Osteocyte (in vitro differentiated cells): ENCODE results near the gene NME4. TPM values are rescaled to one million over a fixed set of nuclear protein-coding genes. Genes with fewer than 3 reads are reported as not detected.
"Not testable (repeated sequence)": the region's sequence is repeated elsewhere in the genome, so short reads cannot be mapped to it uniquely, and the experiment has no call there.

Experiments
- DNase-seq: peaks from one replicate; pipeline ENCODE4 v3.0.0; 2021; ENCODE audit warnings: mixed read lengths; ENCODE audit not compliant: unreplicated experiment; ENCODE audit errors: extremely low spot score
- H3K27ac Mint-ChIP-seq: one replicate; pipeline ENCODE4 v1.8.0; 2021; ENCODE audit warnings: mild to moderate bottlenecking, mixed read lengths; ENCODE audit not compliant: unreplicated experiment
- H3K27me3 Mint-ChIP-seq: one replicate; pipeline ENCODE4 v1.8.0; 2021; ENCODE audit warnings: mixed read lengths; ENCODE audit not compliant: unreplicated experiment
- H3K36me3 Mint-ChIP-seq: one replicate; pipeline ENCODE4 v1.8.0; 2021; ENCODE audit warnings: mixed read lengths; ENCODE audit not compliant: unreplicated experiment
- H3K4me1 Mint-ChIP-seq: one replicate; pipeline ENCODE4 v1.8.0; 2021; ENCODE audit warnings: mixed read lengths; ENCODE audit not compliant: unreplicated experiment
- H3K4me3 Mint-ChIP-seq: one replicate; pipeline ENCODE4 v1.8.0; 2021; ENCODE audit warnings: mild to moderate bottlenecking, moderate library complexity, mixed read lengths; ENCODE audit not compliant: unreplicated experiment
- H3K9me3 Mint-ChIP-seq: one replicate; pipeline ENCODE4 v1.8.0; 2021; ENCODE audit warnings: mixed read lengths; ENCODE audit not compliant: unreplicated experiment
- total RNA-seq: library from RNA; stranded (reverse); gene quantifications from 2 replicates; pipeline ENCODE4 v1.2.1, GENCODE V29; 2021
- TF ChIP-seq, protein P1 (sequence below): fragments of 200-600 bp; sonication (generic); IDR thresholded peaks from 2 replicates; pipeline ENCODE4 v1.5.0; 2021; ENCODE audit warnings: antibody characterized with exemption, mild to moderate bottlenecking, moderate library complexity

The NME4 gene
- total RNA-seq, 1 donor from 2014 or later, result 148 TPM

DNA sequence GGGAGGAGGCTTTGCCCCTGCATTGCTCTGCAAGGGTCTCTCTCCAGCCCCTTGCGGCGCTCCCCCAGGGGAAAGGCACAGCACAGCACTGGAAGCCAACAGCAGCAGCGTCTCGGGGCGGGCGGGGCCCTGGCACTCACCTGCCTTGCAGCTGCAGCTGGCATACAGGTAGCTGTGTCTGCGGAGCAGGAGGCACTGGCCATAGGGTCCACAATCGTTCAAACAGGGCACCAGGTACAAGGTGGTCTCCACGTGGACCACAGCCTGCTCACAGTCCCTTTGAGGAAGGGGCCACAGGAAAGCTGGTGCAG is 22.4 kb upstream of the NME4 start:
- TF ChIP-seq, protein P1, sequence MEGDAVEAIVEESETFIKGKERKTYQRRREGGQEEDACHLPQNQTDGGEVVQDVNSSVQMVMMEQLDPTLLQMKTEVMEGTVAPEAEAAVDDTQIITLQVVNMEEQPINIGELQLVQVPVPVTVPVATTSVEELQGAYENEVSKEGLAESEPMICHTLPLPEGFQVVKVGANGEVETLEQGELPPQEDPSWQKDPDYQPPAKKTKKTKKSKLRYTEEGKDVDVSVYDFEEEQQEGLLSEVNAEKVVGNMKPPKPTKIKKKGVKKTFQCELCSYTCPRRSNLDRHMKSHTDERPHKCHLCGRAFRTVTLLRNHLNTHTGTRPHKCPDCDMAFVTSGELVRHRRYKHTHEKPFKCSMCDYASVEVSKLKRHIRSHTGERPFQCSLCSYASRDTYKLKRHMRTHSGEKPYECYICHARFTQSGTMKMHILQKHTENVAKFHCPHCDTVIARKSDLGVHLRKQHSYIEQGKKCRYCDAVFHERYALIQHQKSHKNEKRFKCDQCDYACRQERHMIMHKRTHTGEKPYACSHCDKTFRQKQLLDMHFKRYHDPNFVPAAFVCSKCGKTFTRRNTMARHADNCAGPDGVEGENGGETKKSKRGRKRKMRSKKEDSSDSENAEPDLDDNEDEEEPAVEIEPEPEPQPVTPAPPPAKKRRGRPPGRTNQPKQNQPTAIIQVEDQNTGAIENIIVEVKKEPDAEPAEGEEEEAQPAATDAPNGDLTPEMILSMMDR, result no peak
- Mint-ChIP-seq H3K36me3 (peaks cover 3% of the 10 kb centered on the region), H3K27ac (no peak overlapping the region), H3K4me1 (peaks cover 11% of the 10 kb centered on the region), H3K9me3 (no peaks in the 10 kb centered on the region), H3K4me3 (no peak overlapping the region), H3K27me3 (no peaks in the 10 kb centered on the region)
- no peak for DNase-seq

DNA sequence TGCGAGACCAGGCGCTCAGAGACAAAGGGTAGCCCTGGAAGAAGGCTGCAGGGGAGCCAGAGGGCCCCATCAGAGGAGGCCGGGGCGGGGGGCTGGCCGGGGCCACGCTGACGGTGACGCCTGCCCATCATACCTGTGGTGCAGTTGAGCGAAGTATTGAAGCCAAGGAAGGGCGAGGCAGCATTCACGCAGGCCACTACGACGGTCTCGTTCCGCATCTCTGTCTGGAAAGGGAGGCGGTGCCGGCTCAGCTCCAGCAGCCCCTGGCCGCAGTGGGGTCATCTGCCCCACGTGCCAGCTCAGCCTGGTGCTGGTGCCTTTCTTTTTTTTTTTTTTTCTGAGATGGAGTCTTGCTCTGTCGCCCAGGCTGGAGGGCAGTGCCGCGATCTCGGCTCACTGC is 21.8 kb upstream of the NME4 start:
- Mint-ChIP-seq H3K36me3 (peaks cover 3% of the 10 kb centered on the region), H3K9me3 (no peaks in the 10 kb centered on the region), H3K4me3 (no peak overlapping the region), H3K4me1 (peaks cover 11% of the 10 kb centered on the region), H3K27ac (no peak overlapping the region), H3K27me3 (no peaks in the 10 kb centered on the region)
- TF ChIP-seq, protein P1, result no peak
- no peak for DNase-seq

DNA sequence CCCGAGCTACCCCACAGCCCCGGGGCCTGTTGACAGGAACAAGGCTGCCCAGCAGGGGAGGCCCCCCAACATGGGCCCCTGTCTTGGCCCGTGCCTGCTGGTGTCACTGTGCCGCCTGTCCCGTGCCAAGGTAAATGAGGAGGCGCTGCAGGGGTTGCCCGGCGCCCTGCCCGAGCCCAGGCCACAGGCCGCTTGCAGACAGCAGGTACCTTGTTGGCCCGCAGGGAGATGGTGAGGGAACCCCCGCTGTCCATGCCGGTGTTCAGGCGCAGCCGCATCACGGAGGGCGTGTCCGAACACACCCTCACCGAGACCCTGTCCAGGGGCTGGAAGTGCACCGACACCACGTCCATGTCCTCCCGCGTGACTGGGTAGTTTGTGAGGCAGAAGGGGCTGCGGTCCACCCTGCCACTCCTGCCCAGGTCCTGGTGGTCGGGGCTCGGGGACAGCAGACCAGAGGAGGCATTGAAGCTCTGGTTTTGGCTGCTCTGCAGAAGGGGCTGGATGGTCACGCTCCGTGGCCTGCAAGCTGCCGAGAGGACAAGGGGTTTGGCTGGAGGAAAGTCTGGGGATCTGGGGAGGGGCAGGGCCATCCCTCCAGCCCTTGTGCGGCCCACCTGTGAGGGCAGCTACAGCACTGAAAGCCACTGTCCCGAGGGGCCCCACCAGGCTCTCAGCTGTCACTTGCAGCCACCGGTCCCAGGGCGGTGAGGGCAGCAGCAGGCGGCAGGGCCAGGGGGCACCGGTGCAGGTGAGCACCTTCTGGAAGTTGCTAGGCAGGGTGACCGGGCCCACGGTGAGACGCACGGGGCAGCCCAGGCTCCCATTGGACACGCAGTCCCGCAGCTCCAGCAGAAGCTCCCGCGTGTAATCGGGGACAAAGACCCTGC is 20.8 kb upstream of the NME4 start:
- TF ChIP-seq, protein P1, result no peak
- Mint-ChIP-seq H3K4me1 (peaks cover 7% of the 10 kb centered on the region), H3K4me3 (no peak overlapping the region), H3K27me3 (no peaks in the 10 kb centered on the region), H3K36me3 (peaks cover 3% of the 10 kb centered on the region), H3K9me3 (no peaks in the 10 kb centered on the region), H3K27ac (no peak overlapping the region)
- no peak for DNase-seq

DNA sequence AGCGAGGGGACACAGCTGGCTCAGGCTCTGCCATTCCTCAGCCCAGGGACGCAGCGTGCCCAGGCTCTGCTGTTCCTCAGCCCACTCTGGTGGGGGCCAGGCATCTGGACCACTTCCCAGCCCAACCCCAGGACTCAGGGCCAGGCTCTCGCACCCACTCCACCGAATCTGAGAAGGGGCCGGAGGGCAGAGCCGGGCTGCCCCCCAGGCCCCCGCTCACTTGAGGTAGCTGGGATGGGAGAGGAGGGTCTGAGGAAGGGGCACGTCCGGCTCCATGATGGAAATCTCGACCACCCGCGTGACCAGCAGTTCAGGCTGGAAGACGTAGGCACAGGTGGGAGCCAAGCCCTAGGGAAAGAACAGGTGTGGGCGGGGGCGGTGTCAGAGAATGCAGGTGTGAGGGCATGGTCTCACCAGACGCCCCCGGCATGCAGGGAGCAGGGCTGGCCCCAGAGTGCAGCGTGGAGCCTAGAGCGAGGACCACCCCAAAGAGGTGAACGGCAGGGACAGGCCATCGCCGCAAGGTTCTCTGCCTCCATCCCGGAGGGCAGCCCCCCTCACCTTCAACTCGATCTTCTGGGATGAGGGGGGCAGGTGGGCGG is 20.1 kb upstream of the NME4 start:
- Mint-ChIP-seq H3K36me3 (peaks cover 3% of the 10 kb centered on the region), H3K27ac (no peak overlapping the region), H3K9me3 (no peaks in the 10 kb centered on the region), H3K4me1 (peaks cover 7% of the 10 kb centered on the region), H3K27me3 (no peaks in the 10 kb centered on the region), H3K4me3 (no peak overlapping the region)
- TF ChIP-seq, protein P1, result no peak
- no peak for DNase-seq

DNA sequence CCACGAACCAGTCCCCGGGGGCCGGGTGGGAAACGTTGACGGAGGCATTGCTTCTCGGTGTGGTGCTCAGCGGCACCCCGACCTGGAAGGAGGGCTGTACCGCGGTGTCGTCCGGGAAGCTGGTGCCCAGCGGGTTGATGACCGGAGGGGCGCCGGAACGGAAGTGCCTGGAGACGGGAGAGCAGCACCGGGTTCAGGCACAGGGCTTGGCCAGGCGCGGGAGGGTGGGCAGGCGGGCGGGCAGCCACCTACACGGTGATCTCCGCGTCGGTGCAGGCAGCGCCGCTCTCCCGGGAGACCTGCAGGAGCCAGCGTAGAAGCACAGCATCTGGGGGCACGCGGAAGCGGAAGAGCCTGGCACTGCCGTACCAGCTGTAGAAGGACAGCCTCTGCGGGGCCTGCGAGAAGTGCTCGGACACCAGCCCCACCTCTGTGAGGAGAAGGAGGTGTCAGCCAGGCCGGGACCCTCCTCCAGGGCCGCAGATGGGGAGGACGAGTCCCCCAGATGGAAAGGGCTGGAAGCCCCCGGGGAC is 19.5 kb upstream of the NME4 start:
- Mint-ChIP-seq H3K27me3 (no peaks in the 10 kb centered on the region), H3K4me1 (peaks cover 10% of the 10 kb centered on the region), H3K27ac (no peak overlapping the region), H3K36me3 (peaks cover 3% of the 10 kb centered on the region), H3K4me3 (no peak overlapping the region), H3K9me3 (no peaks in the 10 kb centered on the region)
- TF ChIP-seq, protein P1, result no peak
- no peak for DNase-seq

DNA sequence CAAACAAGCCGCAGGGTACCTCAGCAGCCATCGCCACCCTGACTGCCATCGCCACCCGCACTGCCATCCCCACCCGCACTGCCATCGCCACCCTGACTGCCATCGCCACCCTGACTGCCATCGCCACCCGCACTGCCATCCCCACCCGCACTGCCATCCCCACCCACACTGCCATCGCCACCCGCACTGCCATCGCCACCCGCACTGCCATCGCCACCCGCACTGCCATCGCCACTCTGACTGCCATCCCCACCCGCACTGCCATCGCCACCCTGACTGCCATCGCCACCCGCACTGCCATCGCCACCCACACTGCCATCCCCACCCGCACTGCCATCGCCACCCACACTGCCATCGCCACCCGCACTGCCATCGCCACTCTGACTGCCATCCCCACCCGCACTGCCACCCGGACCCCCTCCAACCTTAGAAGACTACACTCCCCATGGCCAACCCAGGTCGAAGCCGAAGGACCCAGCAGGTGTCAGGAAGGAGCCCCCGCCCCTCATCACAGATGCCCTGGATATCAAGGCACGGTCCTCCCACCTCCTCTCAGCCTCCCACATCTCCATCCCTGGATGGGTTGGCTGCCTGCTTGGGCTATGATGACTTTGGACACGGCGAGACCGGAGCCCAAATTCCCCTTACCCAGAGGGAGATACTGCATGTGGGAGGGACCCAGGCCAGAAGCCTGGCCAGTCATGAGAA is 18.7 kb upstream of the NME4 start:
- H3K36me3 Mint-ChIP-seq, H3K27ac Mint-ChIP-seq, H3K27me3 Mint-ChIP-seq, H3K9me3 Mint-ChIP-seq, DNase-seq, H3K4me3 Mint-ChIP-seq: not testable (repeated sequence)
- peaks cover 16% of the 10 kb centered on the region for H3K4me1 Mint-ChIP-seq
